Measurements from ENCODE around the gene ICAM4. TPM values are rescaled to one million over a fixed set of nuclear protein-coding genes. Genes with fewer than 3 reads are reported as not detected.

Gene ICAM4
- total and polyA plus RNA-seq, 8 donors = 0.56 to 1.9 (median 0.85) TPM; not detected in 5

DNA sequence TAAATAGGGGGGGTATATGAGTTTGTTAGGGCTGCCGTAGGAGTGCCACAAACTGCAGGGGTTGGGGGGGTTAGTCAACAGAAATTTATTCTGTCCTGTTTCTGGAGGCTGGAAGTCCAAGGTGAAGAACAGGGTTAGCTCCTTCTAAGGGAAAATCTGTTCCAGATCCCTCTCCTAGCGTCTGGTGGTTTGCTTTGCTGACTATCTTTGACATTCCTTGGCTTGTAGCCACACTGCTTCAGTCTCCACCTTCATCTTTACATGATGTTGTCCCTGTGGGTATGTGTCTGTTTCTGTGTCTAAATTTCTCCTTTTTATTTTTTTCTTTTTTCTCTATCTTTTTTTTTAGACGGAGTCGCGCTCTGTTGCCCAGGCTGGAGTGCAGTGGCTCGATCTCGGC lies 24.0 kb upstream of the ICAM4 start:
- DNase-seq = no peak
- H3K4me1 ChIP-seq = peaks cover 10 to 33% (median 21%) of the 10 kb centered on the region in 4 donors
- peaks cover 10 to 22% (median 14%) of the 10 kb centered on the region in 4 donors for H3K36me3 ChIP-seq
- H3K27ac ChIP-seq = no peak overlapping the region
- intact Hi-C loops (cut with DNase I; ENCODE audit: low total_unique reads) = no loop called here
- no peak overlapping the region for H3K4me3 ChIP-seq
- TF ChIP-seq POLR2A (IDR thresholded peaks at IDR 0.05) (no peak), CTCF (IDR thresholded peaks at IDR 0.05) (no peak), POLR2AphosphoS5 (IDR thresholded peaks at IDR 0.05) (no peak), EP300 (IDR thresholded peaks at IDR 0.05) (no peak)
- WGBS, 5 donors = 73 to 81% (median 76%) methylated on average over 7 of the region's 7 CpGs
- H3K9me3 ChIP-seq = no peaks in the 10 kb centered on the region
- no peaks in the 10 kb centered on the region for H3K27me3 ChIP-seq

- 62 to 74% (median 66%) methylated on average over 7 of the region's 7 CpGs for WGBS, 5 donors
- TF ChIP-seq CTCF (IDR thresholded peaks at IDR 0.05) (no peak), EP300 (IDR thresholded peaks at IDR 0.05) (no peak), POLR2A (IDR thresholded peaks at IDR 0.05) (no peak), POLR2AphosphoS5 (IDR thresholded peaks at IDR 0.05) (no peak)
- no peak for DNase-seq
- Histone ChIP-seq H3K27me3 (peaks cover 0 to 31% (median 0%) of the 10 kb centered on the region in 3 donors), H3K27ac (no peak overlapping the region), H3K36me3 (no peaks in the 10 kb centered on the region), H3K4me3 (no peak overlapping the region), H3K9me3 (no peaks in the 10 kb centered on the region), H3K4me1 (peaks cover 13 to 26% (median 20%) of the 10 kb centered on the region in 4 donors)
- intact Hi-C loops (cut with DNase I; ENCODE audit: low total_unique reads) = loop anchor here (5.0 kb wide), 1 partner anchor 126 kb away; no protein-coding TSS in a partner anchor
Measured at GRCh38 chr19:10266706-10267105, 20.0 kb upstream of the ICAM4 start.

GRCh38 chr19:10268071-10268470 lies 18.7 kb upstream of the ICAM4 start:
- 67 to 73% (median 72%) methylated on average over 6 of the region's 6 CpGs for WGBS, 5 donors

DNA sequence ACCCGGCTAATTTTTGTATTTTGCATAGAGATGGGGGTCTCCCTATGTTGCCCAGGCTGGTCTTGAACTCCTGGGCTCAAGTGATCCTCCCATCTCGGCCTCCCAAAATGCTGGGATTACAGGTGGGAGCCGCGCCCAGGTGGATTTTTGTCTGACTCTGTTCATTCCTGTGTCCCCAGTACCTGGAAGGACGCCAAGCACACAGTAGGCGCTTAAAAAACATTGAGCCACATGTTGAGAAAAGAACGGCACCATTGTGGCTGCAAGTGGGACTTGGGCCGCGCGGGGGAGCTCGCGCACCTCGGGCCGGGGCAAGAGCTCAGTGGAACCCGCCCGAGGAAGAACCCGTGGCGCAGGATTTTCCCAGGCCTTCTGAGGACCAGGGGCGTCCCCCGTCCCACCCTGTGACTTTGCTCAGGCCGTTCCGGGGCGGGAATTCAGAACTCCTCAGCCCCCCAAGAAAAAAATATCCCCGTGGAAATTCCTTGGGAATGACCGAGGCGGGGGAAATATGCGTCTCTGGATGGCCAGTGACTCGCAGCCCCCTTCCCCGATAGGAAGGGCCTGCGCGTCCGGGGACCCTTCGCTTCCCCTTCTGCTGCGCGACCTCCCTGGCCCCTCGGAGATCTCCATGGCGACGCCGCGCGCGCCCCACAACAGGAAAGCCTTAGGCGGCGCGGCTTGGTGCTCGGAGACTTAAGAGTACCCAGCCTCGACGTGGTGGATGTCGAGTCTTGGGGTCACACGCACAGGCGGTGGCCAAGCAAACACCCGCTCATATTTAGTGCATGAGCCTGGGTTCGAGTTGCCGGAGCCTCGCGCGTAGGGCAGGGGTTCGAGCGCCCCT lies 17.2 kb upstream of the ICAM4 start:
- whole genome bisulfite sequencing, 5 donors = 2 to 6% (median 5%) methylated on average over 14 to 59 of the region's 59 CpGs
- TF ChIP-seq EP300 (IDR thresholded peaks at IDR 0.05) = no peak
- TF ChIP-seq POLR2AphosphoS5 (IDR thresholded peaks at IDR 0.05) = peak in 1 of 3 donors; percentile 3
- peak in 5 of 7 experiments; percentile 86 to 92 (median 90) for TF ChIP-seq CTCF (IDR thresholded peaks at IDR 0.05)

More at GRCh38 chr19:10268071-10268470, 18.7 kb upstream of the ICAM4 start:
- TF ChIP-seq POLR2AphosphoS5 (IDR thresholded peaks at IDR 0.05) (peak in 1 of 3 donors; percentile 12), POLR2A (IDR thresholded peaks at IDR 0.05) (no peak)
- Histone ChIP-seq H3K36me3 (no peaks in the 10 kb centered on the region), H3K27me3 (peaks cover 0 to 35% (median 0%) of the 10 kb centered on the region in 3 donors), H3K9me3 (no peaks in the 10 kb centered on the region), H3K4me3 (no peak overlapping the region), H3K4me1 (peaks cover 16 to 38% (median 22%) of the 10 kb centered on the region in 4 donors), H3K27ac (peak overlapping the region in 3 of 5 donors; percentile 41 to 89 (median 56))
- intact Hi-C loops (cut with DNase I; ENCODE audit: low total_unique reads) = loop anchor here (5.0 kb wide), 1 partner anchor 124 kb away; no protein-coding TSS in a partner anchor
- no peak for DNase-seq

More for the DNA sequence above, 17.2 kb upstream of the ICAM4 start:
- intact Hi-C loops (cut with DNase I; ENCODE audit: low total_unique reads) = loop anchor here (5.0 kb wide), 1 partner anchor 123 kb away; no protein-coding TSS in a partner anchor
- Histone ChIP-seq H3K27ac (peak overlapping the region; percentile 67 to 92 (median 85)), H3K36me3 (peaks cover 0 to 6% (median 2%) of the 10 kb centered on the region in 4 donors), H3K27me3 (peaks cover 0 to 35% (median 0%) of the 10 kb centered on the region in 3 donors), H3K9me3 (no peaks in the 10 kb centered on the region), H3K4me1 (peaks cover 16 to 38% (median 27%) of the 10 kb centered on the region in 4 donors), H3K4me3 (peak overlapping the region; percentile 39 to 68 (median 44))
- DNase-seq = peak; percentile 88 to 93

Measured in stomach (tissue), 9 donors.